ENCODE measurements around the gene UBXN7.

- TF ChIP-seq CTCF (conservative IDR thresholded peaks at IDR 0.05; ENCODE audit: low read depth, low read length) (no peak), EZH2phosphoT487 (IDR thresholded peaks at IDR 0.05; ENCODE audit: borderline replicate concordance, low read length) (no peak)
These were observed 80.7 kb downstream of the UBXN7 start for GRCh38 chr3:196351541-196351940.

Data from PC-3 (cell line).